ENCODE measurements around the gene EIF2B1. TPM values are rescaled to one million over a fixed set of nuclear protein-coding genes. Genes with fewer than 3 reads are reported as not detected.
A peak's percentile ranks its signal among the peaks of the same experiment; 100 is the strongest.
"Not testable (repeated sequence)": the region's sequence is repeated elsewhere in the genome, so short reads cannot be mapped to it uniquely, and the experiment has no call there.

The EIF2B1 gene
- polyA plus RNA-seq, 2 donors, result 25.2 to 32.2 TPM

DNA sequence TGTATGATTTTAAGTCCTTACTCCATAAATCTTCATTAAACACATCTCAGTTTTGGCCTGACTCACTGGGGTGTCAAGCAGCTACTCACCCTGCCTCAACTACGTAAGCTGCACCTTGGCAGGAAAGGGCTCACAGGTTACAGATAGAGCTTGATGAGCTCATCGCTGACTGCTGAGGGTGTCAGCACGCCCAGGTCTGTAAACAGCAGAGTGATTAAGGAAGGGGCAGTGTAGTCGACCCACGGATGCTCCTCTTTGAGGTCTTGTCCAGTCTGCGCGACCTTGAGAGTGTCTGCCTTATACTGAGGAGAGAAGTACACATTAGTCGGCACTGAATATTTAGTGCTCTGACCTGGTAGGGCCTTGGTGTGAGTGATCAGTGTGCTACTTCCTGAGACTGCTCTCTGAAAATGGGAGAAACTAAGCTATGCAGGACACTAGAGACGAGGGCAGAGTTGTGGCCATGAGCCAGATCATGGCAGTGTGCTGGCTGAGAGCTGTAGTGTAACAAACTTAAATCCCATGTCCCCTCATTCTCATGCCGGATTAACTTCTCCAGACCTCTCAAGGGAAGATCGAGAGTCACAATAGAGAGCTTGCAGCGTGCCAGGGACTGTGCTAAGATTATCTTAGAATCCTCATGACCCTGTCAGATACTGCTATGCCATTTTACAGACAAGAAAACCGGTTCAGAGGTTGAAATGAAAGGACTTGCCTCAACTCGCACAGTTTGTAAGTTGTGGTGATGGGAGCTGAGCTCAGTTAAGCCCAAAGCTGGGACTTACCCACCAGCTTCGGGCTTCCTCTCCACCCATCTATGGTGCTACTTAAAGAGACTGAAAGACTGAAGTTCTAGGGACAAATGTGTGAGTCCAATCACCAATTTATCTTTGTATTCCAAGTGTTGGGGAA is 11.6 kb downstream of the EIF2B1 start:
- H3K36me3 ChIP-seq (ENCODE audit: control insufficient read depth in 2 of 2, insufficient read depth in 2 of 2, low read length in 1 of 2), result peaks cover 15 to 33% of the 10 kb centered on the region in 2 donors
- peak overlapping the region; percentile 82 to 91 for H3K27ac ChIP-seq (ENCODE audit: low read depth in 2 of 2, low read length in 1 of 2)
- H3K4me3 ChIP-seq (ENCODE audit: low read depth in 1 of 2, low read length in 2 of 2), result no peak overlapping the region
- WGBS, 2 donors, result 65 to 74% methylated on average over 15 of the region's 15 CpGs
- H3K9me3 ChIP-seq (ENCODE audit: control insufficient read depth in 2 of 2, insufficient read depth in 1 of 2, low read depth in 1 of 2, low read length in 1 of 2), result no peaks in the 10 kb centered on the region
- no peaks in the 10 kb centered on the region for H3K27me3 ChIP-seq (ENCODE audit: control insufficient read depth in 1 of 2, insufficient read depth in 2 of 2, low read length in 2 of 2)
- peaks cover 0 to 2% of the 10 kb centered on the region in 2 donors for H3K4me1 ChIP-seq (ENCODE audit: control insufficient read depth in 2 of 2, insufficient read depth in 2 of 2, low read length in 1 of 2)

DNA sequence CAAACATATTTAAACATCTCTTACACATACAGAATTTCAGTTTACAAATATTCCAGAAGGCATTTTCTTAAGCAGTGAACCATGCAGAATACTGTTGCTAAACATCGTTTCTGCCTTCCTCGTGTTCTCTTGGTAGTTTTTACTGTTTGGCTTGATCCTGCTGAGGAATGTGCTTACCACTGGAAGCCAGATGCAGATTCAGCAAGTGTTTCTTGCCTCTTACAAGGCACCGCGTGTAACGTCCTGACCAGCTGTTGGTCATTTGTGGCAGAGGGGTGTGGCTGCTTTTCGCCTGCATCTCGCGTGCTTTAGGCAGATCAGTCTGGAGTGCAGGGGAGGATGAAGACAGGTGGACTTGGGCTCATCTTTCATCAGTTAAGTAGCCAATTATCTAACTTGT is 12.4 kb downstream of the EIF2B1 start:
- Histone ChIP-seq H3K4me1 (ENCODE audit: control insufficient read depth in 2 of 2, insufficient read depth in 2 of 2, low read length in 1 of 2) (peaks cover 0 to 2% of the 10 kb centered on the region in 2 donors), H3K9me3 (ENCODE audit: control insufficient read depth in 2 of 2, insufficient read depth in 1 of 2, low read depth in 1 of 2, low read length in 1 of 2) (no peaks in the 10 kb centered on the region), H3K27ac (ENCODE audit: low read depth in 2 of 2, low read length in 1 of 2) (peak overlapping the region in 1 of 2 donors; percentile 75), H3K4me3 (ENCODE audit: low read depth in 1 of 2, low read length in 2 of 2) (no peak overlapping the region), H3K36me3 (ENCODE audit: control insufficient read depth in 2 of 2, insufficient read depth in 2 of 2, low read length in 1 of 2) (peaks cover 16 to 34% of the 10 kb centered on the region in 2 donors), H3K27me3 (ENCODE audit: control insufficient read depth in 1 of 2, insufficient read depth in 2 of 2, low read length in 2 of 2) (no peaks in the 10 kb centered on the region)
- WGBS, 2 donors, result 73 to 79% methylated on average over 8 of the region's 8 CpGs

DNA sequence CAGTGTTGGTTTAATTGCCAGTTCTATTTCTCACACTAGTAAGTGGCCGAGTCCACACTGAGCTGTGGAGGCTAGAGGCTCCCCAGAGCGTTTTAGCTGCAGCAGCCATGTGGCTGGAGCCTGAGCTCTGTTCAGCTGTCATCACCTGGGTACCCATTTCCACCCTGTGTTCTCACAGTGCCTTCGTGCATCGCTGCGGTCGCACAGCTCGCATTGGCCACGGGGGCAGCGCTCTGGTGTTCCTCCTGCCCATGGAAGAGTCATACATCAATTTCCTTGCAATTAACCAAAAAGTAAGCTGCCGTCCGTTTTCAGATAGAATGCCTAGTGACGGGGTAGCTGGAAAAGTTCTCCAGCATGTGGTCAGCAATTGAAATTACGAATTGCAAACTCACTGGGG is 15.9 kb downstream of the EIF2B1 start:
- peaks cover 10 to 31% of the 10 kb centered on the region in 2 donors for H3K36me3 ChIP-seq (ENCODE audit: control insufficient read depth in 2 of 2, insufficient read depth in 2 of 2, low read length in 1 of 2)
- WGBS, 2 donors, result 90 to 92% methylated on average over 13 of the region's 13 CpGs
- no peaks in the 10 kb centered on the region for H3K9me3 ChIP-seq (ENCODE audit: control insufficient read depth in 2 of 2, insufficient read depth in 1 of 2, low read depth in 1 of 2, low read length in 1 of 2)
- no peak overlapping the region for H3K27ac ChIP-seq (ENCODE audit: low read depth in 2 of 2, low read length in 1 of 2)
- no peaks in the 10 kb centered on the region for H3K27me3 ChIP-seq (ENCODE audit: control insufficient read depth in 1 of 2, insufficient read depth in 2 of 2, low read length in 2 of 2)
- no peak overlapping the region for H3K4me3 ChIP-seq (ENCODE audit: low read depth in 1 of 2, low read length in 2 of 2)
- H3K4me1 ChIP-seq (ENCODE audit: control insufficient read depth in 2 of 2, insufficient read depth in 2 of 2, low read length in 1 of 2), result peaks cover 0 to under 1% of the 10 kb centered on the region in 2 donors

DNA sequence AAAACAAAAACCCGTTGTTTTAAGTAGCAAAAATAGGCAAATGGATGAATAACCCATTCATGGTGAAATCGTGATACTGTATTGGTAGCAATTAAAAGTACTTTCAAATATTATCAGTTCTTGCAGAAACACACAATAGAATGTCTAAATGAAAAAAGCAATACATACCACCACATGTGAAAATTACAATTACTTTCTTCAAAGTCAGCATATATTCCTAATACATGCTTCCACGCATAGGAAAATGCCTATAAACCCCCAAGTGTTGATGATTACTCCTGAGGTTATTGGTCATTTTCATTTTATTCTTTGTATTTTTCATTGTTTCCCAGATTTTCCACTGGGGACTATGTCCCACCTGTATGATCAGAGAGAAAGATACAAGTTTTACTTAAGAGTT is 16.3 kb downstream of the EIF2B1 start:
- Histone ChIP-seq H3K4me3 (ENCODE audit: low read depth in 1 of 2, low read length in 2 of 2) (no peak overlapping the region), H3K36me3 (ENCODE audit: control insufficient read depth in 2 of 2, insufficient read depth in 2 of 2, low read length in 1 of 2) (peaks cover 14 to 30% of the 10 kb centered on the region in 2 donors), H3K9me3 (ENCODE audit: control insufficient read depth in 2 of 2, insufficient read depth in 1 of 2, low read depth in 1 of 2, low read length in 1 of 2) (no peaks in the 10 kb centered on the region), H3K27me3 (ENCODE audit: control insufficient read depth in 1 of 2, insufficient read depth in 2 of 2, low read length in 2 of 2) (no peaks in the 10 kb centered on the region), H3K27ac (ENCODE audit: low read depth in 2 of 2, low read length in 1 of 2) (no peak overlapping the region), H3K4me1 (ENCODE audit: control insufficient read depth in 2 of 2, insufficient read depth in 2 of 2, low read length in 1 of 2) (no peaks in the 10 kb centered on the region)
- 87 to 88% methylated on average over 3 of the region's 3 CpGs for WGBS, 2 donors

DNA sequence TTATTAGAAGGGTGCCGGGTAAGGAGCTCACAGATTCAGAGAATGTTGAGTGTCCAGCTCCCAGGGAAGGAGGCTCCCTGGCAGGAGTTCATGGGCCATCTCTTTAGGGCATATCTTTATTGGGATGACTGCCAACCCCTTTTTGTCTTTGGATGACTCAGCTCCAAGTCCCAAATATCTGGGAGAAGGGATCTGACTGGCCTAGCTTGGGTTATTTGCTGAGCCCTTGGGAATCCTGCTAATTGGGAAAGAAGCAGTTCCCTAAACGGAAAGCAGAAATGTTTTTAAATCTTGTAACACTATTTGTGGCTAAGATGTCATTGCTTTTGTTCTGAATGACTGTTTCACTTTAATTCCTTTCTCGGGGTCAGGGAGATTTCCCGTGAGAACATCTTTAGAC is 19.0 kb downstream of the EIF2B1 start:
- no peak overlapping the region for H3K27ac ChIP-seq (ENCODE audit: low read depth in 2 of 2, low read length in 1 of 2)
- H3K4me1 ChIP-seq (ENCODE audit: control insufficient read depth in 2 of 2, insufficient read depth in 2 of 2, low read length in 1 of 2), result no peaks in the 10 kb centered on the region
- H3K36me3 ChIP-seq (ENCODE audit: control insufficient read depth in 2 of 2, insufficient read depth in 2 of 2, low read length in 1 of 2), result peaks cover 17 to 35% of the 10 kb centered on the region in 2 donors
- H3K27me3 ChIP-seq (ENCODE audit: control insufficient read depth in 1 of 2, insufficient read depth in 2 of 2, low read length in 2 of 2), result no peaks in the 10 kb centered on the region
- WGBS, 2 donors, result 43 to 67% methylated on average over 4 of the region's 4 CpGs
- H3K9me3 ChIP-seq (ENCODE audit: control insufficient read depth in 2 of 2, insufficient read depth in 1 of 2, low read depth in 1 of 2, low read length in 1 of 2), result no peaks in the 10 kb centered on the region
- no peak overlapping the region for H3K4me3 ChIP-seq (ENCODE audit: low read depth in 1 of 2, low read length in 2 of 2)

DNA sequence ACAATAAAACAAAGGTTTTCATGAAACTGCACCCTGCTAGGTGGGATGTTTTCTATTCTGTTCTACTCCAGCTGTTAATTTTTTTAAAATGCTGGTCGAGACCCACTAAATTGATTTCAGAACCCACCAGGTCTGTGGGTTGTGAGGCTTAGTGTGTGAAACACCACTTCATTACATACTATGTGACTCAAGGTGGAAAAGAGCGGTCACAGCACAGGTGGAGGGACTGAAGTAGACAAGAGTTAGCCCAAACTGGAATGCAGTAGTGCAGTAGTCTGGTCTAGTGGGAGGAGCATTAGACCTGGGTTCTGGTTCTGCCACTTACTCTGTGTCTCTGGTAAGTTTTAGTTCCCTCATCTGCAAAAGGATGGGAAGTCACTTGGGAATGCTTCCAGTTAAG is 19.4 kb downstream of the EIF2B1 start:
- Histone ChIP-seq H3K36me3 (ENCODE audit: control insufficient read depth in 2 of 2, insufficient read depth in 2 of 2, low read length in 1 of 2) (peaks cover 17 to 35% of the 10 kb centered on the region in 2 donors), H3K27ac (ENCODE audit: low read depth in 2 of 2, low read length in 1 of 2) (no peak overlapping the region)

DNA sequence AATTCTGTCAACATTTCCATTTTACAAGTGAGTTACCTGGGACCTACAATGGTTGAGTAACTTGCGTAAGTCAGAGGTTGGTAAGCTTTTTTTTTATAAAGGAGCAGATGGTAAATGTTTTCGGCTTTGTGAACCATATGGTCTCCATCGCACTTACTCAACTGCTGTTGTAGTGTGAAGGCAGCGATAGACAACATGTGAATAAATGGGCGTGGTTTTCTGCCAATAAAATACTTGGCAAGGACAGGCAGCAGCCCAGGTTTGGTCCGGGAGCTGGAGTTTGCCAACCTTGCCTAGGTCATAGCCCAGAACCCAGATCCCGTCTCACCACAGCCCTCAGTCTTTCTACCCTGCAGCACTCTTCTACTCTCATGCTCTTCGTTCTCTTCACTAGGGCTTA is 25.3 kb downstream of the EIF2B1 start:
- Histone ChIP-seq H3K4me3 (ENCODE audit: low read depth in 1 of 2, low read length in 2 of 2) (no peak overlapping the region), H3K27ac (ENCODE audit: low read depth in 2 of 2, low read length in 1 of 2) (no peak overlapping the region), H3K4me1 (ENCODE audit: control insufficient read depth in 2 of 2, insufficient read depth in 2 of 2, low read length in 1 of 2) (no peaks in the 10 kb centered on the region), H3K36me3 (ENCODE audit: control insufficient read depth in 2 of 2, insufficient read depth in 2 of 2, low read length in 1 of 2) (peaks cover 13 to 34% of the 10 kb centered on the region in 2 donors), H3K27me3 (ENCODE audit: control insufficient read depth in 1 of 2, insufficient read depth in 2 of 2, low read length in 2 of 2) (no peaks in the 10 kb centered on the region), H3K9me3 (ENCODE audit: control insufficient read depth in 2 of 2, insufficient read depth in 1 of 2, low read depth in 1 of 2, low read length in 1 of 2) (no peaks in the 10 kb centered on the region)
- 87% methylated on average over 8 of the region's 8 CpGs for WGBS, 2 donors

More for the DNA sequence above, 19.4 kb downstream of the EIF2B1 start:
- H3K27me3 ChIP-seq (ENCODE audit: control insufficient read depth in 1 of 2, insufficient read depth in 2 of 2, low read length in 2 of 2), result no peaks in the 10 kb centered on the region
- 92 to 96% methylated on average over 2 of the region's 2 CpGs for WGBS, 2 donors
- H3K4me3 ChIP-seq (ENCODE audit: low read depth in 1 of 2, low read length in 2 of 2), result no peak overlapping the region
- no peaks in the 10 kb centered on the region for H3K9me3 ChIP-seq (ENCODE audit: control insufficient read depth in 2 of 2, insufficient read depth in 1 of 2, low read depth in 1 of 2, low read length in 1 of 2)
- H3K4me1 ChIP-seq (ENCODE audit: control insufficient read depth in 2 of 2, insufficient read depth in 2 of 2, low read length in 1 of 2), result no peaks in the 10 kb centered on the region

DNA sequence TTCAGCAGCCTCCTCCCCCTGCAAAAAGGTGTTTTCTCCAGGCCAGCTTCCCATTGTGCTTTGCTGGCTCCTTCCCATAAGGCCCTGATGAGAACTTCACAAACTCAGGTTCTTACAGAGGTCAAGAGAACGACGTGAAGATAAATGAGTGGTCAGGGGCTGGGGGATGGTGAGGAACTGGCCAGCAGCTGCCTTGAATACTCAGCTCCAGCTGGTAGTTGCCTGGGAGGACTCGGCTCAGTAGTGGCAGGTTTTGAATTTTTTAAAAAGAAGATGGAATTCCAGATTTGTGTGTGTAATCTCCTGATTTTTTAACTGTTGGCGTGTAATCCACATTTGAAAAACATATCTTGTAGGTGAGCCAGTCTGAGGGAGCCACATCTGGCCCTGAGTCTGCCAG is 25.7 kb downstream of the EIF2B1 start:
- H3K4me3 ChIP-seq (ENCODE audit: low read depth in 1 of 2, low read length in 2 of 2), result no peak overlapping the region
- peaks cover 13 to 34% of the 10 kb centered on the region in 2 donors for H3K36me3 ChIP-seq (ENCODE audit: control insufficient read depth in 2 of 2, insufficient read depth in 2 of 2, low read length in 1 of 2)
- H3K4me1 ChIP-seq (ENCODE audit: control insufficient read depth in 2 of 2, insufficient read depth in 2 of 2, low read length in 1 of 2), result peaks cover 0 to 2% of the 10 kb centered on the region in 2 donors
- WGBS, 2 donors, result 78 to 86% methylated on average over 4 of the region's 4 CpGs
- no peaks in the 10 kb centered on the region for H3K9me3 ChIP-seq (ENCODE audit: control insufficient read depth in 2 of 2, insufficient read depth in 1 of 2, low read depth in 1 of 2, low read length in 1 of 2)
- H3K27me3 ChIP-seq (ENCODE audit: control insufficient read depth in 1 of 2, insufficient read depth in 2 of 2, low read length in 2 of 2), result no peaks in the 10 kb centered on the region
- no peak overlapping the region for H3K27ac ChIP-seq (ENCODE audit: low read depth in 2 of 2, low read length in 1 of 2)

DNA sequence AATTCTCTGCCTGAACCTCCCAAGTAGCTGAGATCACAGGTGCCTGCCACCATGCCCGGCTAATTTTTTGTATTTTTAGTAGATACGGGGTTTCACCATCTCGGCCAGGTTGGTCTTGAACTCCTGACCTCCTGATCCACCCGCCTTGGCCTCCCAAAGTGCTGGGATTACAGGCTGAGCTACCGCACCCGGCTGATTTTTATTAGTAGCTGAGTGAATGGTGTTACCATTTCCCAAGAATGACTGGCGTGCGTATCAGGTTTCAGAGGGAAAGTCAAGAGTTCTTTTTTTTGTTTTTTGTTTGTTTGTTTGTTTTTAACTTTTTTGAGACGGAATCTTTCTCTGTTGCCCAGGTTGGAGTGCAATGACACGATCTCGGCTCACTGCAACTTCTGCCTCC is 30.0 kb downstream of the EIF2B1 start:
- 83 to 88% methylated on average over 11 of the region's 11 CpGs for WGBS, 2 donors
- not testable (repeated sequence) for H3K27me3 ChIP-seq (ENCODE audit: control insufficient read depth in 1 of 2, insufficient read depth in 2 of 2, low read length in 2 of 2); H3K9me3 ChIP-seq (ENCODE audit: control insufficient read depth in 2 of 2, insufficient read depth in 1 of 2, low read depth in 1 of 2, low read length in 1 of 2); H3K27ac ChIP-seq (ENCODE audit: low read depth in 2 of 2, low read length in 1 of 2); H3K4me1 ChIP-seq (ENCODE audit: control insufficient read depth in 2 of 2, insufficient read depth in 2 of 2, low read length in 1 of 2); H3K4me3 ChIP-seq (ENCODE audit: low read depth in 1 of 2, low read length in 2 of 2)
- H3K36me3 ChIP-seq (ENCODE audit: control insufficient read depth in 2 of 2, insufficient read depth in 2 of 2, low read length in 1 of 2), result peaks cover 7 to 20% of the 10 kb centered on the region in 2 donors
